OCI-LY7 (cell line): Measurements from ENCODE around the gene LTBR.

Experiments
- EZH2phosphoT487 ChIP-seq: fragments of 200-600 bp; sonication (generic); IDR thresholded peaks from 2 replicates; pipeline ENCODE4 v1.6.1; 2018; ENCODE audit warnings: low read depth, borderline replicate concordance, mild to moderate bottlenecking, mixed run types, antibody characterized with exemption, low read length, moderate library complexity, mixed read lengths
- TF ChIP-seq, protein P1 (sequence below): fragments of 200-600 bp; sonication (generic); conservative IDR thresholded peaks from 2 replicates; pipeline ENCODE4 v1.5.1; 2014; ENCODE audit warnings: mild to moderate bottlenecking, antibody characterized with exemption, low read length, moderate library complexity, mixed read lengths

GRCh38 chr12:6370994-6371754 lies 12.8 kb upstream of the LTBR start:
- TF ChIP-seq, protein P1, sequence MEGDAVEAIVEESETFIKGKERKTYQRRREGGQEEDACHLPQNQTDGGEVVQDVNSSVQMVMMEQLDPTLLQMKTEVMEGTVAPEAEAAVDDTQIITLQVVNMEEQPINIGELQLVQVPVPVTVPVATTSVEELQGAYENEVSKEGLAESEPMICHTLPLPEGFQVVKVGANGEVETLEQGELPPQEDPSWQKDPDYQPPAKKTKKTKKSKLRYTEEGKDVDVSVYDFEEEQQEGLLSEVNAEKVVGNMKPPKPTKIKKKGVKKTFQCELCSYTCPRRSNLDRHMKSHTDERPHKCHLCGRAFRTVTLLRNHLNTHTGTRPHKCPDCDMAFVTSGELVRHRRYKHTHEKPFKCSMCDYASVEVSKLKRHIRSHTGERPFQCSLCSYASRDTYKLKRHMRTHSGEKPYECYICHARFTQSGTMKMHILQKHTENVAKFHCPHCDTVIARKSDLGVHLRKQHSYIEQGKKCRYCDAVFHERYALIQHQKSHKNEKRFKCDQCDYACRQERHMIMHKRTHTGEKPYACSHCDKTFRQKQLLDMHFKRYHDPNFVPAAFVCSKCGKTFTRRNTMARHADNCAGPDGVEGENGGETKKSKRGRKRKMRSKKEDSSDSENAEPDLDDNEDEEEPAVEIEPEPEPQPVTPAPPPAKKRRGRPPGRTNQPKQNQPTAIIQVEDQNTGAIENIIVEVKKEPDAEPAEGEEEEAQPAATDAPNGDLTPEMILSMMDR, result no peak
- no peak for TF ChIP-seq EZH2phosphoT487
